ENCODE results near the gene GZF1.

Gene GZF1

GRCh38 chr20:23315099-23315498 lies 46.9 kb upstream of the GZF1 start:
- H3K27me3 ChIP-seq (ENCODE audit: low read length): no peaks in the 10 kb centered on the region
- no peaks in the 10 kb centered on the region for H3K79me2 ChIP-seq (ENCODE audit: insufficient read depth, low read length)
- no peak overlapping the region for H3K27ac ChIP-seq (ENCODE audit: low read depth, low read length)
- H3K4me3 ChIP-seq (ENCODE audit: insufficient read depth, low read length, poor library complexity, severe bottlenecking): no peak overlapping the region
- no peaks in the 10 kb centered on the region for H4K20me1 ChIP-seq (ENCODE audit: low read depth, low read length)
- no peak for TF ChIP-seq EZH2phosphoT487 (conservative IDR thresholded peaks at IDR 0.05; ENCODE audit: low read length)
- no peak for TF ChIP-seq CTCF (IDR thresholded peaks at IDR 0.05; ENCODE audit: insufficient read depth, low read length, poor library complexity, severe bottlenecking)
- no peaks in the 10 kb centered on the region for H3K36me3 ChIP-seq (ENCODE audit: low read length)
- H3K9me3 ChIP-seq (ENCODE audit: insufficient read depth, low read length): no peaks in the 10 kb centered on the region
- no peak overlapping the region for H2AFZ ChIP-seq (ENCODE audit: low read depth, low read length, severe bottlenecking)
- H3K9ac ChIP-seq (ENCODE audit: low read length): no peak overlapping the region
- H3K4me2 ChIP-seq (ENCODE audit: low read depth, low read length, poor library complexity, severe bottlenecking): no peak overlapping the region
- H3K9me2 ChIP-seq (replicated peaks; ENCODE audit: insufficient read depth, low read length): no peaks in the 10 kb centered on the region
- no peaks in the 10 kb centered on the region for H3F3A ChIP-seq (ENCODE audit: insufficient read depth)

GRCh38 chr20:23316626-23317025 lies 45.4 kb upstream of the GZF1 start:
- H3K9me3 ChIP-seq (ENCODE audit: insufficient read depth, low read length): no peaks in the 10 kb centered on the region
- H3K4me3 ChIP-seq (ENCODE audit: insufficient read depth, low read length, poor library complexity, severe bottlenecking): no peak overlapping the region
- H3K4me2 ChIP-seq (ENCODE audit: low read depth, low read length, poor library complexity, severe bottlenecking): no peak overlapping the region
- H3K9me2 ChIP-seq (replicated peaks; ENCODE audit: insufficient read depth, low read length): no peaks in the 10 kb centered on the region
- no peak overlapping the region for H3K9ac ChIP-seq (ENCODE audit: low read length)
- H2AFZ ChIP-seq (ENCODE audit: low read depth, low read length, severe bottlenecking): no peak overlapping the region
- H3K27me3 ChIP-seq (ENCODE audit: low read length): no peaks in the 10 kb centered on the region
- TF ChIP-seq CTCF (IDR thresholded peaks at IDR 0.05; ENCODE audit: insufficient read depth, low read length, poor library complexity, severe bottlenecking) (no peak), EZH2phosphoT487 (conservative IDR thresholded peaks at IDR 0.05; ENCODE audit: low read length) (no peak)
- no peaks in the 10 kb centered on the region for H4K20me1 ChIP-seq (ENCODE audit: low read depth, low read length)
- no peaks in the 10 kb centered on the region for H3K79me2 ChIP-seq (ENCODE audit: insufficient read depth, low read length)
- no peaks in the 10 kb centered on the region for H3K36me3 ChIP-seq (ENCODE audit: low read length)
- no peak overlapping the region for H3K27ac ChIP-seq (ENCODE audit: low read depth, low read length)
- H3F3A ChIP-seq (ENCODE audit: insufficient read depth): no peaks in the 10 kb centered on the region

- Histone ChIP-seq H3K9me2 (replicated peaks; ENCODE audit: insufficient read depth, low read length) (no peaks in the 10 kb centered on the region), H3K9me3 (ENCODE audit: insufficient read depth, low read length) (no peaks in the 10 kb centered on the region), H3K4me2 (ENCODE audit: low read depth, low read length, poor library complexity, severe bottlenecking) (no peak overlapping the region), H3K4me3 (ENCODE audit: insufficient read depth, low read length, poor library complexity, severe bottlenecking) (no peak overlapping the region), H3K9ac (ENCODE audit: low read length) (no peak overlapping the region), H4K20me1 (ENCODE audit: low read depth, low read length) (no peaks in the 10 kb centered on the region), H3K79me2 (ENCODE audit: insufficient read depth, low read length) (no peaks in the 10 kb centered on the region), H2AFZ (ENCODE audit: low read depth, low read length, severe bottlenecking) (no peak overlapping the region), H3K27me3 (ENCODE audit: low read length) (no peaks in the 10 kb centered on the region), H3K27ac (ENCODE audit: low read depth, low read length) (no peak overlapping the region), H3K36me3 (ENCODE audit: low read length) (no peaks in the 10 kb centered on the region), H3F3A (ENCODE audit: insufficient read depth) (no peaks in the 10 kb centered on the region)
- TF ChIP-seq CTCF (IDR thresholded peaks at IDR 0.05; ENCODE audit: insufficient read depth, low read length, poor library complexity, severe bottlenecking): no peak
- TF ChIP-seq EZH2phosphoT487 (conservative IDR thresholded peaks at IDR 0.05; ENCODE audit: low read length): no peak
These were observed 44.9 kb upstream of the GZF1 start for GRCh38 chr20:23317081-23317480.
